ENCODE measurements around the gene CCDC152. TPM values are rescaled to one million over a fixed set of nuclear protein-coding genes. Genes with fewer than 3 reads are reported as not detected.
A peak's percentile ranks its signal among the peaks of the same experiment; 100 is the strongest.

CCDC152 gene
- total and polyA plus RNA-seq, 2 of the 13 experiments (the other 11 are each of a cell fraction or from before 2014, with no cell fraction given): 0.20 to 0.36 TPM

GRCh38 chr5:42806004-42806700 is 49.5 kb downstream of the CCDC152 start (continued):
- TF ChIP-seq ZSCAN5A (CRISPR knock-in tag; IDR thresholded peaks at IDR 0.05; ENCODE audit: borderline replicate concordance) (no peak), ZNF510 (CRISPR knock-in tag; IDR thresholded peaks at IDR 0.05; ENCODE audit: low read depth) (0 out of 2 replicates have a peak, but pooled peaks have one; percentile 43), FOXP1 (IDR thresholded peaks at IDR 0.05) (no peak), FOXP1 (CRISPR knock-in tag; IDR thresholded peaks at IDR 0.05) (no peak), HNRNPL (IDR thresholded peaks at IDR 0.05; ENCODE audit: low read depth, low read length) (peak; percentile 55; the same call in 1 of the 2 replicates), TIGD3 (CRISPR knock-in tag; IDR thresholded peaks at IDR 0.05; ENCODE audit: borderline replicate concordance) (no peak), MAFG (CRISPR knock-in tag; IDR thresholded peaks at IDR 0.05) (no peak), KMT2B (CRISPR knock-in tag; IDR thresholded peaks at IDR 0.05) (0 out of 2 replicates have a peak, but pooled peaks have one; percentile 24), ZNF143 (CRISPR knock-in tag; IDR thresholded peaks at IDR 0.05) (no peak), ZNF670 (CRISPR knock-in tag; IDR thresholded peaks at IDR 0.05; ENCODE audit: borderline replicate concordance) (no peak), ZNF7 (CRISPR knock-in tag; IDR thresholded peaks at IDR 0.05) (no peak), ZIK1 (CRISPR knock-in tag; IDR thresholded peaks at IDR 0.05; ENCODE audit: borderline replicate concordance, low read depth) (no peak), PBX2 (CRISPR knock-in tag; IDR thresholded peaks at IDR 0.05) (no peak), FOXO4 (CRISPR knock-in tag; conservative IDR thresholded peaks at IDR 0.05) (no peak), ZNF292 (CRISPR knock-in tag; IDR thresholded peaks at IDR 0.05; ENCODE audit: borderline replicate concordance, low read depth) (no peak), FLYWCH1 (CRISPR knock-in tag; IDR thresholded peaks at IDR 0.05) (no peak), ZNF747 (CRISPR knock-in tag; IDR thresholded peaks at IDR 0.05; ENCODE audit: borderline replicate concordance) (no peak), ZNF549 (CRISPR knock-in tag; IDR thresholded peaks at IDR 0.05) (no peak), ZBTB3 (CRISPR knock-in tag; IDR thresholded peaks at IDR 0.05; ENCODE audit: borderline replicate concordance, low read depth) (no peak), ATF7 (IDR thresholded peaks at IDR 0.05) (no peak), ATF7 (CRISPR knock-in tag; IDR thresholded peaks at IDR 0.05) (no peak), AGO2 (optimal IDR thresholded peaks at IDR 0.05; ENCODE audit: low read depth, low read length) (peak; percentile 72)
- TF ChIP-seq, protein P1, sequence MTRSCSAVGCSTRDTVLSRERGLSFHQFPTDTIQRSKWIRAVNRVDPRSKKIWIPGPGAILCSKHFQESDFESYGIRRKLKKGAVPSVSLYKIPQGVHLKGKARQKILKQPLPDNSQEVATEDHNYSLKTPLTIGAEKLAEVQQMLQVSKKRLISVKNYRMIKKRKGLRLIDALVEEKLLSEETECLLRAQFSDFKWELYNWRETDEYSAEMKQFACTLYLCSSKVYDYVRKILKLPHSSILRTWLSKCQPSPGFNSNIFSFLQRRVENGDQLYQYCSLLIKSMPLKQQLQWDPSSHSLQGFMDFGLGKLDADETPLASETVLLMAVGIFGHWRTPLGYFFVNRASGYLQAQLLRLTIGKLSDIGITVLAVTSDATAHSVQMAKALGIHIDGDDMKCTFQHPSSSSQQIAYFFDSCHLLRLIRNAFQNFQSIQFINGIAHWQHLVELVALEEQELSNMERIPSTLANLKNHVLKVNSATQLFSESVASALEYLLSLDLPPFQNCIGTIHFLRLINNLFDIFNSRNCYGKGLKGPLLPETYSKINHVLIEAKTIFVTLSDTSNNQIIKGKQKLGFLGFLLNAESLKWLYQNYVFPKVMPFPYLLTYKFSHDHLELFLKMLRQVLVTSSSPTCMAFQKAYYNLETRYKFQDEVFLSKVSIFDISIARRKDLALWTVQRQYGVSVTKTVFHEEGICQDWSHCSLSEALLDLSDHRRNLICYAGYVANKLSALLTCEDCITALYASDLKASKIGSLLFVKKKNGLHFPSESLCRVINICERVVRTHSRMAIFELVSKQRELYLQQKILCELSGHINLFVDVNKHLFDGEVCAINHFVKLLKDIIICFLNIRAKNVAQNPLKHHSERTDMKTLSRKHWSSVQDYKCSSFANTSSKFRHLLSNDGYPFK (CRISPR knock-in tag; IDR thresholded peaks at IDR 0.05; ENCODE audit: borderline replicate concordance): no peak

Data from HepG2 (cell line).